KMS-11 (cell line): Measurements from ENCODE around the gene CEP162.
"Not testable (repeated sequence)": the region's sequence is repeated elsewhere in the genome, so short reads cannot be mapped to it uniquely, and the experiment has no call there.

Experiments used
- H2AFZ ChIP-seq: fragments of 200-600 bp; sonication (generic); 2 replicates; pipeline ENCODE4 v1.6.1; 2016; ENCODE audit warnings: antibody characterized with exemption, mixed run types, low read depth
- H3K27ac ChIP-seq: fragments of 200-600 bp; sonication (generic); 2 replicates; pipeline ENCODE4 v1.6.1; 2016; ENCODE audit warnings: mild to moderate bottlenecking, mixed run types
- H3K27me3 ChIP-seq: fragments of 200-600 bp; sonication (generic); 2 replicates; pipeline ENCODE4 v1.6.1; 2017; ENCODE audit warnings: mild to moderate bottlenecking, low read depth, mixed run types, moderate library complexity; ENCODE audit not compliant: insufficient read depth
- H3K36me3 ChIP-seq: fragments of 200-600 bp; sonication (generic); 2 replicates; pipeline ENCODE4 v1.6.1; 2017; ENCODE audit warnings: mild to moderate bottlenecking, mixed run types; ENCODE audit not compliant: insufficient read depth
- H3K4me1 ChIP-seq: fragments of 200-600 bp; sonication (generic); 2 replicates; pipeline ENCODE4 v1.6.1; 2016; ENCODE audit warnings: mild to moderate bottlenecking, low read depth, mixed run types; ENCODE audit not compliant: poor library complexity, severe bottlenecking
- H3K4me2 ChIP-seq: fragments of 200-600 bp; sonication (generic); 2 replicates; pipeline ENCODE4 v1.7.0; 2016; ENCODE audit warnings: mild to moderate bottlenecking, mixed run types
- H3K4me3 ChIP-seq: fragments of 200-600 bp; sonication (generic); IDR thresholded peaks from 2 replicates; pipeline ENCODE4 v1.6.1; 2017; ENCODE audit warnings: low read depth, low read length, mixed read lengths; ENCODE audit not compliant: insufficient read depth
- H3K79me2 ChIP-seq: fragments of 200-600 bp; sonication (generic); 2 replicates; pipeline ENCODE4 v1.6.1; 2016; ENCODE audit warnings: low read depth, mixed run types; ENCODE audit not compliant: insufficient read depth
- H3K9ac ChIP-seq: fragments of 200-600 bp; sonication (generic); 2 replicates; pipeline ENCODE4 v1.6.1; 2016; ENCODE audit warnings: mild to moderate bottlenecking, mixed run types
- H4K20me1 ChIP-seq: fragments of 200-600 bp; sonication (generic); 2 replicates; pipeline ENCODE4 v1.6.1; 2016; ENCODE audit warnings: mild to moderate bottlenecking, mixed run types; ENCODE audit not compliant: insufficient read depth
- CTCF ChIP-seq: fragments of 200-600 bp; sonication (generic); conservative IDR thresholded peaks from 2 replicates; pipeline ENCODE4 v1.6.1; 2017; ENCODE audit warnings: low read depth, mild to moderate bottlenecking, antibody characterized with exemption, low read length, moderate library complexity, mixed read lengths

CEP162 gene

DNA sequence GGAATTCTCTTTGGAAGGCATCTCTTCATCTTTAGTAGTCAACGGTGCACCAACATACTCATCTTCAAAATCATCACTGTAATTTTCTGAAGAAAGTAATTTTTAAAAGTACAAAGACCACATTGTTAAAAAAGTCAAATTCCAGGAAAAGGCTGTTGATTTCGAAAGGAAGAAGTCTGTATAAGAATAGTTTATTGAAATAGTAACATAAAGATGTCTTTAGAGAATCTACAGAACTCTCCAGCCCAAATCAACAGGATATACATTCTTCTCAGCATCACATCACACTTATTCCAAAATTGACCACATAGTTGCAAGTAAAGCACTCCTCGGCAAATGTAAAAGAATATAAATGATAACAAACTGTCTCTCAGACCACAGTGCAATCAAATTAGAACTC is 23.4 kb downstream of the CEP162 start:
- H3K27me3 ChIP-seq = no peaks in the 10 kb centered on the region
- no peaks in the 10 kb centered on the region for H3K79me2 ChIP-seq

GRCh38 chr6:84199987-84200386 is 27.5 kb downstream of the CEP162 start:
- H3K79me2 ChIP-seq, H3K4me3 ChIP-seq, H3K36me3 ChIP-seq, H3K27ac ChIP-seq, H3K27me3 ChIP-seq, H3K4me2 ChIP-seq, H2AFZ ChIP-seq, H3K9ac ChIP-seq, H3K4me1 ChIP-seq, H4K20me1 ChIP-seq: not testable (repeated sequence)

More for the DNA sequence above, 23.4 kb downstream of the CEP162 start:
- Histone ChIP-seq H2AFZ (no peak overlapping the region), H3K4me3 (no peak overlapping the region), H3K9ac (no peak overlapping the region), H4K20me1 (no peaks in the 10 kb centered on the region), H3K4me1 (no peaks in the 10 kb centered on the region), H3K4me2 (no peak overlapping the region), H3K36me3 (no peaks in the 10 kb centered on the region), H3K27ac (no peak overlapping the region)
- TF ChIP-seq CTCF = no peak

- H2AFZ ChIP-seq = no peak overlapping the region
Observed at GRCh38 chr6:84197708-84198107, 29.7 kb downstream of the CEP162 start.

GRCh38 chr6:84193114-84193708 is 34.2 kb downstream of the CEP162 start:
- Histone ChIP-seq H3K4me3 (no peak overlapping the region), H3K79me2 (no peaks in the 10 kb centered on the region), H3K27me3 (no peaks in the 10 kb centered on the region), H3K36me3 (no peaks in the 10 kb centered on the region), H4K20me1 (no peaks in the 10 kb centered on the region), H2AFZ (no peak overlapping the region), H3K4me1 (no peaks in the 10 kb centered on the region), H3K4me2 (no peak overlapping the region), H3K27ac (no peak overlapping the region), H3K9ac (no peak overlapping the region)
- no peak for TF ChIP-seq CTCF

More at GRCh38 chr6:84197708-84198107, 29.7 kb downstream of the CEP162 start:
- Histone ChIP-seq H3K79me2 (no peaks in the 10 kb centered on the region), H3K4me2 (no peak overlapping the region), H3K4me3 (no peak overlapping the region), H4K20me1 (no peaks in the 10 kb centered on the region), H3K36me3 (no peaks in the 10 kb centered on the region), H3K27me3 (no peaks in the 10 kb centered on the region), H3K9ac (no peak overlapping the region), H3K4me1 (no peaks in the 10 kb centered on the region), H3K27ac (no peak overlapping the region)
- TF ChIP-seq CTCF = no peak

DNA sequence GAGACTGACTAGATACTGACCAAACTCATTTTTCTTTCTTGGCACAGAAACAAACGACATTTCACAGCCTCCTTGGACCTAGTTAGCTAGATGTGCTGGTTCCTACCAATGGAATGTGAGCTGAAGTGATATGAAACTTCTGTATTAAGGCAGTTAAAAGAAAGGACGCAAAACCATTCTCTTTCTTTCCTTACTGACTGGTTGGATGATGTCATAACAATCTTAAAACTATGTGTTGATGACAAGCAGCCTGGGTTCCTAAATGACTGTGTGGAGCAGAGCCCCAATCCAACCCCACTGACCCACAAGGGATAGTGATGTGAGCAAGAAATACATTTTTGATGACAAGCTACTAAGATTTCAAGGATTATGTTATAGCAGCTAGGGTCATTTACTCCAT is 35.6 kb downstream of the CEP162 start:
- H3K36me3 ChIP-seq = no peaks in the 10 kb centered on the region
- H3K4me2 ChIP-seq = no peak overlapping the region
- H4K20me1 ChIP-seq = no peaks in the 10 kb centered on the region
- H3K4me3 ChIP-seq = no peak overlapping the region
- H3K27me3 ChIP-seq = no peaks in the 10 kb centered on the region
- TF ChIP-seq CTCF = no peak
- H2AFZ ChIP-seq = no peak overlapping the region
- no peaks in the 10 kb centered on the region for H3K4me1 ChIP-seq
- no peaks in the 10 kb centered on the region for H3K79me2 ChIP-seq
- H3K9ac ChIP-seq = no peak overlapping the region
- no peak overlapping the region for H3K27ac ChIP-seq

DNA sequence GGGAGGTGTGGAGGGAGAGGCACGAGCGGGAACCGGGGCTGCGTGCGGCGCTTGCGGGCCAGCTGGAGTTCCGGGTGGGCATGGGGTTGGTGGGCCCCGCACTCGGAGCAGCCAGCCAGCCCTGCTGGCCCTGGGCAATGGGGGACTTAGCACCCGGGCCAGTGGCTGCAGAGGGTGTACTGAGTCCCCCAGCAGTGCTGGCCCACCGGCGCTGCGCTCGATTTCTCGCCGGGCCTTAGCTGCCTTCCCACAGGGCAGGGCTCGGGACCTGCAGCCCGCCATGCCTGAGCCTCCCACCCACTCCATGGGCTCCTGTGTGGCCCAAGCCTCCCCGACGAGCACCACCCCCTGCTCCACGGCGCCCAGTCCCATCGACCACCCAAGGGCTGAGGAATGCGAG is 38.1 kb downstream of the CEP162 start:
- H3K4me3 ChIP-seq, H3K27ac ChIP-seq, H3K4me2 ChIP-seq, H3K4me1 ChIP-seq, H3K36me3 ChIP-seq, H3K27me3 ChIP-seq, H4K20me1 ChIP-seq, H3K79me2 ChIP-seq, H3K9ac ChIP-seq, H2AFZ ChIP-seq: not testable (repeated sequence)
